ENCODE measurements around the gene HOXB8. TPM values are rescaled to one million over a fixed set of nuclear protein-coding genes. Genes with fewer than 3 reads are reported as not detected.

HOXB8 gene
- polyA plus RNA-seq, 3 donors, result 38.8 to 40.6 (median 39.7) TPM

DNA sequence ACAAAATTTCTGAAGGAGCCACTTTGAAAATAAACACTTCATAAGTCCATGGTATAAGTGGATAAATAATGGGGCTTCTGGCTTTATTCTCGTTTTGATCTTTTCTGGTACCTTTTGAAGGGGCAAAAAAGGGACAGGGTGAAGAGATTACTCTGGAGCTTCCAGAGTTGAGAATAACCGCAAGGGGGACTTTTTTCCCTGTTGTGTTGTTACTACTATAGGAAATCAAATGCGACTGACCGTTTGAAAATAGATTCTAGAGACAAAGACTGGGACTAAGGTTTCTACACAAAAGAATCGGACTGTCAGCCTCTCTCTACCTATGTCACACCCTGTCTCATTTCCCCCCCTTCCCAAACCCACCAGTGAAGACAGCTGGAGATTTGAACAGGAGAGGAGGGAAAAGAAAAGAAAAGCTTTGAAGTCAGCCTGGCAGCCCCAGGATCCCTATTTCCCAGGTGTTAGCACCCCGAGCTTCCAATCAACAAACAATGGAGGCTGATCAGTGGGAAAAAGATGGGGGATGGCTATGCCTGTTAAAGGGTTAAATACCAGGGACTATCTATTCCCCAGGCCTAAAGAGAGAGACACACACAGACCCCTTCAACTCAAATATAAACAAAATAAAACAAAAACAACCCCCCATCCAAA is 45.3 kb downstream of the HOXB8 start:
- no peak for DNase-seq (ENCODE audit: low read depth in 3 of 3, low spot score in 2 of 3)

DNA sequence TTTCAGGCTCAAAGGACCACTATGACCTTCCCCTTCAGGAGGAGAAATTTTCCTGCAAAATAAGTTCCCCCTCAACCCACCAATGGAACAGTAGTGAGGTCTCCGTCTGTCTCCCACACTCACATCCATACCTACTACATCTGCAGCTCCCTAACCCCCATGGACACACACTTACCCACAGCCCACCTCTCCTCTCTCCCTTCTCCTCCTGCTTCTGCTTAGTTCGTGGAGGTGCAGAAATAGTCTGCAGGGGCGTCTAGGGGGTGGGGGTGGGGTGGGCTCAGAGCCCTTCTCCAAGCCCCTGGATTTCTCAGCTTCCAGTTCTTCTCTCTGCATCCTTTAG is 45.9 kb downstream of the HOXB8 start:
- no peak for DNase-seq (ENCODE audit: low read depth in 3 of 3, low spot score in 2 of 3)

DNA sequence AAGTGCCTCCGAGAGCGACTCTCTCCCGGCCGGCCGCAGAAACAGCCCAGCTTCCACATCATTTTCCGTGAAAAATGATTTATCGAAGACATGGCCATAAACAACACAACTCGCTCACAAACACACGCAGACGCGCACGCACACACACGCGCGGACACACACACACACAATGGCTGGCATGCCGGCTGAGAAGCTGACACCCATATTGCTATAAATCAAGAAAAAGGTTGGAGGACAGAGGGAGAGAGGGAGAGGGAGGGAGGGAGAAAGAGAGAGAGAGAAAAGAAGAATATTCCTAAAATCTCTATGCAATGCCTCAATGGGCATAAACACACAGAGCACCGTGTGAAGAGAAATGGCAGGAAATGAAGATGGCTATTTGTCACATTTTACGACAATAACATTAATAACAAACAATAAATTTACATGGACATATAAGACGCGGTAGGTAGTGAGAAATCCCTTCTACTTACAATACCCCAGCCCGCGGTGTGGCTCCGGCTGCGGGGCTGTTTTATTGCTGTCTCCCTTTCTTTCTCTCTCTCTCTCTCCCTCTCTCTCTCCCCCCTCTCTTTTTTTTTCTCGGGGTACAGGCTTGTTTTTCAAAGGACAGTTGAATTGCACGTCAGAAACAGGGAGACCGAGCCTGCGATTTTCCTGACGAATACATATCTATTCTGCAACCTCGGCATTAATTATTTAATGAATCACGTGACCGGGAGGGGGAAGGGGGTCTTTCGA is 46.4 kb downstream of the HOXB8 start:
- DNase-seq (ENCODE audit: low read depth in 3 of 3, low spot score in 2 of 3), result no peak

DNA sequence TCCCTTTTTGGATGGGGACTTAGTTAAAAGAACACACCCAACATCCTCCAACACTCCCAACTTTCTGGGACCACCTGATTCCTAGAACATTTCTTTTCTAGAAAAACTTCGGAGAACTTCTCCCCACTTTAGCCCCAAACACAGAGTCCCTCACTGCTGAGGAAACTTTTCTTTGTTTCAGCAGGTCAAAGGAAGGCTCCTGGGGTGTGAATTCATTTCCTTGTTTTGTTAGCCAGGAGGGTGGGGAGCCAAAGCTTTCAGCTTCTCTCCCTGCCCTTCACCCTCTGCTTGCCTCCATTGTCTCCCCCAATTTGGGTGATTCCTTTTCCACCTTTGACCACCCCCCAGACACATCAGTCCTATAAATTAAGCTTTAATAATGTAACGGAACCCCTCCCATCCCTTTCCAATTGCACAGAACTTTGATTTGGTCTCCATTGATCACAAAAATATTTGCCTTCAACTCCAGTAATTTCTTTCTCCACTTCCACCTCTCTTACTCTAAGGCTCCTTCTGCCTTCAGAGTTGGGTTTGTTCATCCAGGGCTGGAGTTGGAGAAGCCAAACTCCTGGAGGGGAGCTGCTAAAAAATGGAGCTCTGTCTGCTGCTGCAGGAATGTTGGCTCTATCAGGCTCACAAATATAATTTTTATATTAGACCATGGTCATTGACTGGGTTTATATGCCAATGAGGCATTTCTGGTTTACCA is 47.3 kb downstream of the HOXB8 start:
- DNase-seq (ENCODE audit: low read depth in 3 of 3, low spot score in 2 of 3), result no peak

DNA sequence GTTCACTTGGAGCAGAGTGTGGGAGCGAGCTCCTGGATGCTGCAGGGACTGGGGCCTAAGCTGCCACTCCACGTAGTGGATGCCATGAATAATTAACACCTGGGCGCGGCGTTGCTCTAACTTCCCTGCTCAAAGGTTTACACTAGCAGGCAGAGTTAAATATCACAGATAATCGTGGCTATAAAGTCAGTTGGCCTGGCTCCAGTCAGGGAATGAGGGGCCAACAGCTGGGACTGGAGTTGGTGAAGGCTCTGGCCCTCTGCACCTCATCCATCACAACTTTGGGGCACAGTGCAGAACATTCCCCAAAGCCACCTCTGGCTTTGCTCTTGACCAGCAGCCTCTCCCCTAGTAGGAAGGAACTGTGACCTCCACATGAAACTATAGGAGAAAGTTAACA is 47.9 kb downstream of the HOXB8 start:
- no peak for DNase-seq (ENCODE audit: low read depth in 3 of 3, low spot score in 2 of 3)

DNA sequence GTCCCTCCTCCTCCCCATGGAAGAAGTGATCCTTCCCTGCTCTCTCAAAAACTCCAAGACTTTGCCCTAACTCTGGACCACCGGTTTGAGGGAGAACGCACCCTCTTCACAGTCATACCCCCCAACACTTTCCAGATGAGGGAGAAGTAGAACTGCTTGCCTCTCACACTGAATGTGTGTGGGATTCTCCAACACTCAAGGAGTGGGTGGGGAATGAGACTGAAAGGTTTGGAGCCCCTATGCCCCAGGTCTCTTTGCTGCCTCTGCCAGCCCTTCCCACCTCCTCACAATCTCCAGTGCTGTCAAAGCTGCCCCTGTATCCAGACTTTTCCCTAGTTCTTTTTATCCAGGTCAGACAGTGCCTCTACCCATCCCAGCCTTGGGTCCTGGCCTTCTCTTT is 48.4 kb downstream of the HOXB8 start:
- DNase-seq (ENCODE audit: low read depth in 3 of 3, low spot score in 2 of 3), result no peak

DNA sequence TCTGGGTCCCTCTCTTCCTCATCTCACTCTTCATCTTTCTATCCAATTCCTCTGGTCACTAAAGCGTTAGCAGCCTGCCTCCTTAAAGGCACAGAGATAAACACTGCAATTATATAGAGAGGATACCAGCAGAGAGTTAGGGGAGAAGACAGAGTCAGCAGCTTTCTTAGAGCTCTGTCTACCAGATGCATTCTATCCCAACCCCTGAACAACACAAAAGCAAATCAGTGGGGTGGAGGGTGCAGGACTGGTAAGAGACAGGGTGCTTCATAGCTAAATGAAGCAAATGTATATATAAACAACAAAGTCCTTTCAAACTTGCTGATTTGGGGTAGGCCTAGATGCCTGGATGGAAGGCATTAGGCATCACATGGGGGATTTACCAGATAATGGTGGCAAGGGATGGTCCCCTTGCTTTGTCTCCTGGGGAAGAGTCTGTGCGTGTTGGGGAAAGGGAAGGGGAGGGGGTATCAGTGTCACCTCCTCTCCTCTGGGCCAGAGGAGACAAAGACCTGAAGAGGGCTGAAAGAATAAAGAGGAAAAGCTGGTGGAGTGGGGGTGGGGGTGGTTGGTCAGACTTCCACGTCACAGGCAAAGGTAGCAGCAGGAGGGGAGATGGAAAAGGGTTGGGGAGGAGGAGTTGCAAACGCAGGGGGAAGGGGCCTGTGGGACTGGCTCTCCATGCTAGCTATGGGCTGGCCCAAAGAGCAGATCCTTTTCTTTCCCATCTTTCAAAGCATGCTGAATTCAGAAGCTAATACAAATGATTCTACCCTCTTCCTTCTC is 49.0 kb downstream of the HOXB8 start:
- DNase-seq (ENCODE audit: low read depth in 3 of 3, low spot score in 2 of 3), result no peak

DNA sequence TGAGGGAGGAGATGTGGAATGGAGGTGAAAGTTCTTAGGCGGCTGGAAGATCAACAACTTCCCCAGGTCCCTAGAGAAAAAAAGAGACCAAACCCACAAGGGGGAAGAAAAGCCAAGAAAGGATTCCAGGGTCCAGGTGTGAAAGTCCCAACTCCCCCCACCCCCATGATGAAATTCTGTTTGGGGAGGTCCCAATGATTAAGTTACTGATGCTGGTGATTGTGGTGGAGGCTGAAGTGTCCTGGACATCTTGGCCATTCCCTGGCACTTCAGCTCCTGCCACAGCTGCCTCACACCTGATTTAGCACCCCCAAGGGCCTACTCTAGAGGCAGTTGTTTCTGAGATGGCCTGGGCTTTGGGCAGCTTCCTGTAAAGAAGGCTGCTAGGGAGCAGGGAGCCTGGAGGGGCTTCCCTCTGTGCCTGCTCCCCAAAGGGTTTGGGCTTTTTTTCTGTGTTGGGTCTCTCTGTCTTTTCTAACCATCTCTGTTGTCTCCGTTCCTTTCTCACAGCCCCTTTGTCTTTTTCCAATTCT is 50.0 kb downstream of the HOXB8 start:
- no peak for DNase-seq (ENCODE audit: low read depth in 3 of 3, low spot score in 2 of 3)

DNA sequence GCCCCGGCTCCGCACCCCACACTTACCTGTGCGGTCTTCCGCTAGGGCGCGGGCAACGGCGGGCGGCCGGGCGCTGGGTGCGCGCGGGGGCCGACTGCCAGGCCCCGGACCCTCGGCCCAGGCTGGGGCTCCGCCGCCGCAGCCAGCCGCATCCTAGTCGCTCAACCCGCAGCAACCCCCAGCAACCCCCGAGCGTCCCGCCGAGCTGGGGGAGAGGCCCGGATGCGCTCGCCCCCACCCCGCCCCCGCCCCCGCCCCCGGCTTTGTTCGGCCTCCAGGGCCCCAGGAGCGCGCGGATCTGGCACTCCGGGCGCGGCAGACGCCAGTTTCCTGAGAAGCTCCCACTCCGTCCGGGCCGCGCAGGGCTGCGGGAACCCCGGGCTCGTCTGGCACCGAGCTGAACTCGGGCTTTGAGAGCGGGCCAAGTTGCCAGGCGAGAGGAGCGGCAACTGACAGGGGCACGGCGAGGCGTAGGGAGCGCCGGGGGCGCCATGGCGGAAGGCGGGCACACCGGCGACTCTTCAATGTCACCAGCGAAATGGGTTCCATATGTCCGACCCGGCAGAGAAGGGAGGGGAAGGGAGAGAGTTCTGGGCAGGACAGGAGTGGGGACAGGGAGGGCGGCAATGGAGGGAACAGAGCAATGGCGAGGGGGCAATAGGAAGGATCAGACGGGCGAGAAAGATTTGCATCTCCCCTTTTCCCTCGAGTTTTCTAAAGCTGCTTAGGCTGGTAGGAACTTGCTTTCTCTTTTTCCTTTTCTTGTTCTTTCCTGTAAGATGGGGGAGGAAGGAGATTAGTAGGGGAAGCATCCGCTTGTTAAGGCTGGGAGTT is 50.7 kb downstream of the HOXB8 start:
- DNase-seq (ENCODE audit: low read depth in 3 of 3, low spot score in 2 of 3), result no peak

DNA sequence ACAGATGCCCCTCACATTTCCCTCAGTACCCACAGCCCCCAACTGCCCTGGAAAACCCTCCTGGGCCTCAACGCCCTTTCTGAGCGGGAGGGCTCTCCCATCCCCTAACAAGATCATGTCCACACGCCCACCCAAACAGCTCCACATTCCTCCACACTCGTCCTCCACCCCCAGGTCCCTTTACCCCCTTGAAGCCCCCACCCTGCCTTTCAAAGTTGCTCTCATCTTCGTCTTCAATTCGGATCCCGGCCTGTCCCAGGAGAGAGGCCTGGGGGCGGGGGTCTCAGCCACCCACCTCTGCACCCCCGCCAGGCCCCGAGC is 51.3 kb downstream of the HOXB8 start:
- no peak for DNase-seq (ENCODE audit: low read depth in 3 of 3, low spot score in 2 of 3)

DNA sequence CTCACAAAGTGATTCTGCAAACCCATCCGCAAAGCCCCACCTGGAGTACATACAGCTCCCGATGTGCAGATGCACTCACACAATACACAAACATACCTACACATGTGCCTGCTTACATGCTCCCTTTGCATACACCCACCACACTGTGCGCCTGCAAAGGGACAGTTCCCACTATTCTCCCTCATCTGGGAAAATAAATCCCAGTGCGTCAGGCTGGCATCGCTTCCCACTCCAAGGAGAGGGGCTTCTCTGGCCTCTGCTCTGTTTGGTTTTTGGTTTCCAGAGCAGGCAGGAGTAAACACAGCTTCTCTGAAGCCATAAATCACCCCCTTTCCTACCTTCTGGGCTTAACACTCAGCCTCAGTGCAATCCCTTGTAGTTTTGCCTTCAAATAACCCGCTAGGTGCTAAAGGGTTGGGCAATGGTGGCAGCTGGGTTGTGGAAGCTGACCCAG is 51.7 kb downstream of the HOXB8 start:
- DNase-seq (ENCODE audit: low read depth in 3 of 3, low spot score in 2 of 3), result no peak

DNA sequence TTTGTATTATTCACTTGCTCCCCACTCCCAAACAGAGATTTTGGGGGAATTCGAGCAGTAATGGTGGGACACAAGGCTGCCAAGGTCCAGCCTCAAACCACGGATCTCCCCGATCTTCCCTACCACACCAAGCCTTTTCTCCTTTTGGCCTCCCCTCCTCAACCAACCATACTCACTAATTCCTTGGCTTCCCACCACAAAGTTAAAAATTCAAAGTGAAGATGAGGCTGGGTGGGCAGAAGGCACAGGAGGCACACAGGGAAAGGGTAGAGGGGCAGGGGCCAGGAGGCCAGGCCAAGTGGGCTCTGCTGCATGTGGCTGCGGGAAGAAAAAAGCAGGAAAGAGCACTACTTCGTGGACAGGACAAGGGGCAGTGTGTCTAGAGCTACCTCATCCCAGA is 52.2 kb downstream of the HOXB8 start:
- DNase-seq (ENCODE audit: low read depth in 3 of 3, low spot score in 2 of 3), result no peak

Other genes starting within 250 kb of the HOXB8 start
- 10 to 100 TPM; 12.0 to 13.6 (median 13.0) TPM for gene SKAP1, start 185.1 kb downstream of the HOXB8 start, polyA plus RNA-seq (ENCODE audit: insufficient read length in 3 of 3)
- under 1 TPM; 0.17 to 0.35 (median 0.26) TPM for gene HOXB1, start 84.3 kb downstream of the HOXB8 start, polyA plus RNA-seq (ENCODE audit: insufficient read length in 3 of 3)
- 10 to 100 TPM; 38.2 to 49.0 (median 39.4) TPM for gene HOXB2, start 70.2 kb downstream of the HOXB8 start, polyA plus RNA-seq (ENCODE audit: insufficient read length in 3 of 3)
- 1 to 10 TPM; 6.8 to 9.6 (median 7.8) TPM for gene HOXB4, start 36.9 kb downstream of the HOXB8 start, polyA plus RNA-seq (ENCODE audit: insufficient read length in 3 of 3)
- 100 to 1,000 TPM; 105 to 150 (median 118) TPM for gene HOXB3, start 25.1 kb downstream of the HOXB8 start, polyA plus RNA-seq (ENCODE audit: insufficient read length in 3 of 3)
- 10 to 100 TPM; 20.4 to 27.5 (median 20.8) TPM for gene HOXB5, start 21.5 kb downstream of the HOXB8 start, polyA plus RNA-seq (ENCODE audit: insufficient read length in 3 of 3)
- 10 to 100 TPM; 69.6 to 81.4 (median 72.6) TPM for gene HOXB6, start 10.3 kb downstream of the HOXB8 start, polyA plus RNA-seq (ENCODE audit: insufficient read length in 3 of 3)
- 10 to 100 TPM; 44.7 to 50.2 (median 48.7) TPM for gene HOXB7, start 4.3 kb downstream of the HOXB8 start, polyA plus RNA-seq (ENCODE audit: insufficient read length in 3 of 3)
- gene HOXB9, start 11.1 kb upstream of the HOXB8 start, polyA plus RNA-seq (ENCODE audit: insufficient read length in 3 of 3), result 10 to 100 TPM; 51.5 to 70.6 (median 68.4) TPM
- gene PRAC1, start 107.2 kb upstream of the HOXB8 start, polyA plus RNA-seq (ENCODE audit: insufficient read length in 3 of 3), result not detected
- gene PRAC2, start 107.9 kb upstream of the HOXB8 start, polyA plus RNA-seq (ENCODE audit: insufficient read length in 3 of 3), result not detected
- gene HOXB13, start 113.5 kb upstream of the HOXB8 start, polyA plus RNA-seq (ENCODE audit: insufficient read length in 3 of 3), result not detected
- gene TTLL6, start 201.9 kb upstream of the HOXB8 start, polyA plus RNA-seq (ENCODE audit: insufficient read length in 3 of 3), result under 1 TPM; 0.14 to 0.64 (median 0.40) TPM
- 10 to 100 TPM; 88.9 to 97.6 (median 91.8) TPM for gene CALCOCO2, start 215.7 kb upstream of the HOXB8 start, polyA plus RNA-seq (ENCODE audit: insufficient read length in 3 of 3)

Measured in right renal cortex interstitium (tissue), 3 donors.